ENCODE data around the gene ALG6. TPM values are rescaled to one million over a fixed set of nuclear protein-coding genes. Genes with fewer than 3 reads are reported as not detected.
"Not testable (repeated sequence)": the region's sequence is repeated elsewhere in the genome, so short reads cannot be mapped to it uniquely, and the experiment has no call there.

ALG6 gene
- total RNA-seq, 2 donors from 2014 or later, result 16.7 to 24.7 TPM

DNA sequence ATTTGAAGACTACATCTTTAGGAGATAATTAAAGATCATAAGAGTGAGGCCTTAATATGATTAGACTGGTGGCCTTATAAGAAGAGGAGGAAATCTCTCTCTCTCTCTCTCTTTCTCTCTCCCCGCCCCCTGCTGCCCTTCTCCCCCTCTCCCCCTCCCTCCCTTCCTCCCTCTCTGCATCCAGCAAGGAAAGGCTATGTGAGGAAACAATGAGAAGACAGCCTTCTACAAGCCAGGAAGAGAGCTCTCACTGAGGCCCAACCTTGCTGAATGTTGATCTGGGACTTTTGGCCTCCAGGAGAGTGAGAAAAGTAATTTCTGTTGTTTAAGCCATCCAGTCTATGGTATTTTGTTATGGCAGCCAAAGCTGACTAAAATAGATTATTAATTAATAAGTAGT is 23.5 kb upstream of the ALG6 start:
- H3K4me1 Mint-ChIP-seq (ENCODE audit: low read depth), result no peaks in the 10 kb centered on the region
- no peaks in the 10 kb centered on the region for H3K9me3 Mint-ChIP-seq
- H3K27ac Mint-ChIP-seq, result no peak overlapping the region
- H3K27me3 Mint-ChIP-seq (ENCODE audit: low read depth), result peaks cover 24% of the 10 kb centered on the region
- no peak for ATAC-seq (replicated peaks in 1 of 2)
- DNase-seq, result no peak
- no peak overlapping the region for H3K4me3 Mint-ChIP-seq
- no peaks in the 10 kb centered on the region for H3K36me3 Mint-ChIP-seq (ENCODE audit: insufficient read depth in 2 of 2)

- Mint-ChIP-seq H3K9me3 (no peaks in the 10 kb centered on the region), H3K36me3 (ENCODE audit: insufficient read depth in 2 of 2) (no peaks in the 10 kb centered on the region), H3K4me1 (ENCODE audit: low read depth) (no peaks in the 10 kb centered on the region), H3K4me3 (no peak overlapping the region), H3K27me3 (ENCODE audit: low read depth) (peaks cover 46% of the 10 kb centered on the region), H3K27ac (no peak overlapping the region)
- no peak for DNase-seq
- ATAC-seq (replicated peaks in 1 of 2), result no peak
Measured at GRCh38 chr1:63350320-63350719, 17.1 kb upstream of the ALG6 start.

DNA sequence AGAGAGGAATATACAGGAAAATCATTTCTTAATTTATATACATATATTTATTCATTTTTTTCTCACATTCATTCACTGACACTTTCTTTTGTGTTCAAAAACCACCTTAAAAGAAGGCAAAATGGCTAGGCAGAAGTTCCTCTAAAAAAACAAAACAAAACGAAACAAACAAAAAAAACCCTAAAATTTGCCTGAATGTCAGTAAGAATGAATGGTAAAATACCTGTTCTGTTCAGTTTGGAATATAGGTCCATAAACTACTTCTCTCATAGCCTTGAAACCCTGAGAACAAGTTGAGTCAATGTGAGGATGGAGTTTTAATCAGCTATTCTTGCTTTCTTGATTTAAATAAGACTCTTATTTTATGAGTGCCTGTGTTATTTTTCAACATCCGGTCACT is 14.7 kb upstream of the ALG6 start:
- H3K4me1 Mint-ChIP-seq (ENCODE audit: low read depth), result no peaks in the 10 kb centered on the region
- H3K27me3 Mint-ChIP-seq (ENCODE audit: low read depth), result peaks cover 43% of the 10 kb centered on the region
- no peaks in the 10 kb centered on the region for H3K9me3 Mint-ChIP-seq
- H3K27ac Mint-ChIP-seq, result no peak overlapping the region
- no peaks in the 10 kb centered on the region for H3K36me3 Mint-ChIP-seq (ENCODE audit: insufficient read depth in 2 of 2)
- no peak for DNase-seq
- H3K4me3 Mint-ChIP-seq, result no peak overlapping the region
- ATAC-seq (replicated peaks in 1 of 2), result no peak

- H3K27me3 Mint-ChIP-seq (ENCODE audit: low read depth), result peaks cover 42% of the 10 kb centered on the region
- not testable (repeated sequence) for H3K27ac Mint-ChIP-seq; H3K4me1 Mint-ChIP-seq (ENCODE audit: low read depth); ATAC-seq (replicated peaks in 1 of 2); DNase-seq; H3K36me3 Mint-ChIP-seq (ENCODE audit: insufficient read depth in 2 of 2); H3K9me3 Mint-ChIP-seq; H3K4me3 Mint-ChIP-seq
Measured at GRCh38 chr1:63356234-63356633, 11.2 kb upstream of the ALG6 start.

- Mint-ChIP-seq H3K36me3 (ENCODE audit: insufficient read depth in 2 of 2) (no peaks in the 10 kb centered on the region), H3K9me3 (no peaks in the 10 kb centered on the region), H3K27me3 (ENCODE audit: low read depth) (peaks cover 26% of the 10 kb centered on the region), H3K27ac (no peak overlapping the region), H3K4me3 (no peak overlapping the region), H3K4me1 (ENCODE audit: low read depth) (no peaks in the 10 kb centered on the region)
- ATAC-seq (replicated peaks in 1 of 2), result no peak
- DNase-seq, result no peak
Measured at GRCh38 chr1:63359561-63359960, 7.9 kb upstream of the ALG6 start.

GRCh38 chr1:63362073-63362472 is 5.4 kb upstream of the ALG6 start:
- DNase-seq, result no peak
- no peak for ATAC-seq (replicated peaks in 1 of 2)
- Mint-ChIP-seq H3K4me1 (ENCODE audit: low read depth) (peaks cover 9% of the 10 kb centered on the region), H3K4me3 (no peak overlapping the region), H3K27me3 (ENCODE audit: low read depth) (peaks cover 19% of the 10 kb centered on the region), H3K27ac (no peak overlapping the region), H3K9me3 (no peaks in the 10 kb centered on the region), H3K36me3 (ENCODE audit: insufficient read depth in 2 of 2) (no peaks in the 10 kb centered on the region)

GRCh38 chr1:63362578-63362977 is 4.8 kb upstream of the ALG6 start:
- H3K4me1 Mint-ChIP-seq (ENCODE audit: low read depth), result peaks cover 11% of the 10 kb centered on the region
- no peak overlapping the region for H3K4me3 Mint-ChIP-seq
- H3K27ac Mint-ChIP-seq, result no peak overlapping the region
- H3K27me3 Mint-ChIP-seq (ENCODE audit: low read depth), result peaks cover 19% of the 10 kb centered on the region
- no peak for ATAC-seq (replicated peaks in 1 of 2)
- no peaks in the 10 kb centered on the region for H3K36me3 Mint-ChIP-seq (ENCODE audit: insufficient read depth in 2 of 2)
- no peaks in the 10 kb centered on the region for H3K9me3 Mint-ChIP-seq
- DNase-seq, result no peak

- H3K9me3 Mint-ChIP-seq, result no peaks in the 10 kb centered on the region
- DNase-seq (no peak), ATAC-seq (replicated peaks in 1 of 2) (no peak)
- no peak overlapping the region for H3K27ac Mint-ChIP-seq
- H3K4me3 Mint-ChIP-seq, result no peak overlapping the region
- H3K27me3 Mint-ChIP-seq (ENCODE audit: low read depth), result peaks cover 19% of the 10 kb centered on the region
- H3K4me1 Mint-ChIP-seq (ENCODE audit: low read depth), result peaks cover 11% of the 10 kb centered on the region
- H3K36me3 Mint-ChIP-seq (ENCODE audit: insufficient read depth in 2 of 2), result no peaks in the 10 kb centered on the region
Measured at GRCh38 chr1:63363014-63363413, 4.4 kb upstream of the ALG6 start.

GRCh38 chr1:63366908-63367214 is 566 bp upstream of the ALG6 start:
- Mint-ChIP-seq H3K4me3 (peak overlapping the region; percentile 83 to 84), H3K27ac (peak overlapping the region; percentile 66), H3K9me3 (no peaks in the 10 kb centered on the region), H3K4me1 (ENCODE audit: low read depth) (peaks cover 22% of the 10 kb centered on the region), H3K36me3 (ENCODE audit: insufficient read depth in 2 of 2) (peaks cover 4 to 7% of the 10 kb centered on the region in 2 donors), H3K27me3 (ENCODE audit: low read depth) (peaks cover under 1% of the 10 kb centered on the region)
- no peak for ATAC-seq (replicated peaks in 1 of 2)
- no peak for DNase-seq

GRCh38 chr1:63368131-63368530 is 704 bp downstream of the ALG6 start:
- peaks cover 5 to 10% of the 10 kb centered on the region in 2 donors for H3K36me3 Mint-ChIP-seq (ENCODE audit: insufficient read depth in 2 of 2)
- no peaks in the 10 kb centered on the region for H3K27me3 Mint-ChIP-seq (ENCODE audit: low read depth)
- DNase-seq (no peak), ATAC-seq (replicated peaks in 1 of 2) (no peak)
- H3K9me3 Mint-ChIP-seq, result no peaks in the 10 kb centered on the region
- peaks cover 22% of the 10 kb centered on the region for H3K4me1 Mint-ChIP-seq (ENCODE audit: low read depth)
- peak overlapping the region; percentile 96 for H3K4me3 Mint-ChIP-seq
- peak overlapping the region; percentile 78 for H3K27ac Mint-ChIP-seq

GRCh38 chr1:63379583-63379982 is 12.2 kb downstream of the ALG6 start:
- no peak overlapping the region for H3K4me3 Mint-ChIP-seq
- peaks cover 20% of the 10 kb centered on the region for H3K4me1 Mint-ChIP-seq (ENCODE audit: low read depth)
- no peaks in the 10 kb centered on the region for H3K27me3 Mint-ChIP-seq (ENCODE audit: low read depth)
- DNase-seq (no peak), ATAC-seq (replicated peaks in 1 of 2) (no peak)
- H3K9me3 Mint-ChIP-seq, result no peaks in the 10 kb centered on the region
- peaks cover 2 to 16% of the 10 kb centered on the region in 2 donors for H3K36me3 Mint-ChIP-seq (ENCODE audit: insufficient read depth in 2 of 2)
- H3K27ac Mint-ChIP-seq, result no peak overlapping the region

- DNase-seq, result no peak
- Mint-ChIP-seq H3K27me3 (ENCODE audit: low read depth) (no peaks in the 10 kb centered on the region), H3K27ac (no peak overlapping the region), H3K4me1 (ENCODE audit: low read depth) (peaks cover 37% of the 10 kb centered on the region), H3K36me3 (ENCODE audit: insufficient read depth in 2 of 2) (peaks cover 2 to 24% of the 10 kb centered on the region in 2 donors), H3K9me3 (no peaks in the 10 kb centered on the region), H3K4me3 (no peak overlapping the region)
- no peak for ATAC-seq (replicated peaks in 1 of 2)
Measured at GRCh38 chr1:63381741-63382140, 14.3 kb downstream of the ALG6 start.

GRCh38 chr1:63401945-63402344 is 34.5 kb downstream of the ALG6 start:
- H3K36me3 Mint-ChIP-seq (ENCODE audit: insufficient read depth in 2 of 2), result peaks cover 2 to 12% of the 10 kb centered on the region in 2 donors
- H3K27ac Mint-ChIP-seq, result no peak overlapping the region
- ATAC-seq (replicated peaks in 1 of 2) (no peak), DNase-seq (no peak)
- H3K4me1 Mint-ChIP-seq (ENCODE audit: low read depth), result peaks cover 5% of the 10 kb centered on the region
- H3K4me3 Mint-ChIP-seq, result no peak overlapping the region
- no peaks in the 10 kb centered on the region for H3K27me3 Mint-ChIP-seq (ENCODE audit: low read depth)
- no peaks in the 10 kb centered on the region for H3K9me3 Mint-ChIP-seq

- Mint-ChIP-seq H3K36me3 (ENCODE audit: insufficient read depth in 2 of 2) (peaks cover 2 to 12% of the 10 kb centered on the region in 2 donors), H3K27ac (no peak overlapping the region), H3K4me3 (no peak overlapping the region), H3K27me3 (ENCODE audit: low read depth) (no peaks in the 10 kb centered on the region), H3K9me3 (no peaks in the 10 kb centered on the region), H3K4me1 (ENCODE audit: low read depth) (peaks cover 5% of the 10 kb centered on the region)
- ATAC-seq (replicated peaks in 1 of 2), result peak; percentile 75 to 85
- no peak for DNase-seq
Measured at GRCh38 chr1:63403386-63403785, 36.0 kb downstream of the ALG6 start.
